PFSK-1 (cell line): ENCODE measurements around the gene CENPU. TPM values are rescaled to one million over a fixed set of nuclear protein-coding genes. Genes with fewer than 3 reads are reported as not detected.

Source experiments
- FOXP2 ChIP-seq: optimal IDR thresholded peaks from 2 replicates; pipeline ENCODE3; 2011; ENCODE audit warnings: borderline replicate concordance, control low read depth, inconsistent platforms; ENCODE audit not compliant: insufficient read depth; ENCODE audit errors: extremely low read length, extremely low read depth
- POLR2AphosphoS5 ChIP-seq: IDR thresholded peaks from 2 replicates; pipeline ENCODE4 v1.6.1; 2012; ENCODE audit warnings: low read depth, mild to moderate bottlenecking, control low read depth, low read length, moderate library complexity
- SIN3A ChIP-seq: IDR thresholded peaks from 2 replicates; pipeline ENCODE4 v1.6.1; 2012; ENCODE audit warnings: mild to moderate bottlenecking, low read length, moderate library complexity, borderline replicate concordance; ENCODE audit not compliant: insufficient read depth
- TAF1 ChIP-seq: IDR thresholded peaks from 2 replicates; pipeline ENCODE4 v1.6.1; 2012; ENCODE audit warnings: low read length, control low read depth, borderline replicate concordance; ENCODE audit not compliant: insufficient read depth
- polyA plus RNA-seq: library from polyadenylated mRNA; unstranded; fragments of >200 nt; gene quantifications from one replicate; pipeline ENCODE4 v1.2.1, GENCODE V29; 2012; ENCODE audit warnings: low read depth, missing spikeins; ENCODE audit not compliant: insufficient read length
- TF ChIP-seq, protein P1 (sequence below), 2 experiments: IDR thresholded peaks; 2 replicates each; pipeline versions ENCODE4 v1.6.1 to v1.8.0; 2011 to 2012; ENCODE audit warnings: low read depth in 2 of 2, low read length in 2 of 2, control low read depth in 1 of 2, inconsistent platforms in 1 of 2, mild to moderate bottlenecking in 1 of 2, moderate library complexity in 1 of 2; ENCODE audit not compliant: insufficient read depth in 1 of 2

CENPU gene, protein sequence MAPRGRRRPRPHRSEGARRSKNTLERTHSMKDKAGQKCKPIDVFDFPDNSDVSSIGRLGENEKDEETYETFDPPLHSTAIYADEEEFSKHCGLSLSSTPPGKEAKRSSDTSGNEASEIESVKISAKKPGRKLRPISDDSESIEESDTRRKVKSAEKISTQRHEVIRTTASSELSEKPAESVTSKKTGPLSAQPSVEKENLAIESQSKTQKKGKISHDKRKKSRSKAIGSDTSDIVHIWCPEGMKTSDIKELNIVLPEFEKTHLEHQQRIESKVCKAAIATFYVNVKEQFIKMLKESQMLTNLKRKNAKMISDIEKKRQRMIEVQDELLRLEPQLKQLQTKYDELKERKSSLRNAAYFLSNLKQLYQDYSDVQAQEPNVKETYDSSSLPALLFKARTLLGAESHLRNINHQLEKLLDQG
- polyA plus RNA-seq = 7.1 TPM

- TF ChIP-seq FOXP2 = peak; percentile 92
- TF ChIP-seq TAF1 = peak; percentile 72
- TF ChIP-seq SIN3A = peak; percentile 29; the same call in 1 of the 2 replicates
- TF ChIP-seq, protein P1, sequence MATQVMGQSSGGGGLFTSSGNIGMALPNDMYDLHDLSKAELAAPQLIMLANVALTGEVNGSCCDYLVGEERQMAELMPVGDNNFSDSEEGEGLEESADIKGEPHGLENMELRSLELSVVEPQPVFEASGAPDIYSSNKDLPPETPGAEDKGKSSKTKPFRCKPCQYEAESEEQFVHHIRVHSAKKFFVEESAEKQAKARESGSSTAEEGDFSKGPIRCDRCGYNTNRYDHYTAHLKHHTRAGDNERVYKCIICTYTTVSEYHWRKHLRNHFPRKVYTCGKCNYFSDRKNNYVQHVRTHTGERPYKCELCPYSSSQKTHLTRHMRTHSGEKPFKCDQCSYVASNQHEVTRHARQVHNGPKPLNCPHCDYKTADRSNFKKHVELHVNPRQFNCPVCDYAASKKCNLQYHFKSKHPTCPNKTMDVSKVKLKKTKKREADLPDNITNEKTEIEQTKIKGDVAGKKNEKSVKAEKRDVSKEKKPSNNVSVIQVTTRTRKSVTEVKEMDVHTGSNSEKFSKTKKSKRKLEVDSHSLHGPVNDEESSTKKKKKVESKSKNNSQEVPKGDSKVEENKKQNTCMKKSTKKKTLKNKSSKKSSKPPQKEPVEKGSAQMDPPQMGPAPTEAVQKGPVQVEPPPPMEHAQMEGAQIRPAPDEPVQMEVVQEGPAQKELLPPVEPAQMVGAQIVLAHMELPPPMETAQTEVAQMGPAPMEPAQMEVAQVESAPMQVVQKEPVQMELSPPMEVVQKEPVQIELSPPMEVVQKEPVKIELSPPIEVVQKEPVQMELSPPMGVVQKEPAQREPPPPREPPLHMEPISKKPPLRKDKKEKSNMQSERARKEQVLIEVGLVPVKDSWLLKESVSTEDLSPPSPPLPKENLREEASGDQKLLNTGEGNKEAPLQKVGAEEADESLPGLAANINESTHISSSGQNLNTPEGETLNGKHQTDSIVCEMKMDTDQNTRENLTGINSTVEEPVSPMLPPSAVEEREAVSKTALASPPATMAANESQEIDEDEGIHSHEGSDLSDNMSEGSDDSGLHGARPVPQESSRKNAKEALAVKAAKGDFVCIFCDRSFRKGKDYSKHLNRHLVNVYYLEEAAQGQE (IDR thresholded peaks at IDR 0.05; ENCODE audit: insufficient read depth in 1 of 2, low read depth in 2 of 2, low read length in 2 of 2) = 0 out of 4 replicates have a peak, but pooled peaks of 1 of the 2 experiments have one; percentile 7
- TF ChIP-seq POLR2AphosphoS5 = peak; percentile 78
These were observed at the start of gene CENPU for GRCh38 chr4:184733654-184734524. Gene CENPU (minus strand): TSS chr4:184734096. CDS start chr4:184734062, 34 bp downstream.

GRCh38 chr4:184782731-184783373 lies 49.0 kb upstream of the CENPU start:
- TF ChIP-seq FOXP2 = no peak
- no peak for TF ChIP-seq POLR2AphosphoS5
- no peak for TF ChIP-seq TAF1
- no peak for TF ChIP-seq SIN3A
- TF ChIP-seq, protein P1 (IDR thresholded peaks at IDR 0.05; ENCODE audit: insufficient read depth in 1 of 2, low read depth in 2 of 2, low read length in 2 of 2) = no peak

DNA sequence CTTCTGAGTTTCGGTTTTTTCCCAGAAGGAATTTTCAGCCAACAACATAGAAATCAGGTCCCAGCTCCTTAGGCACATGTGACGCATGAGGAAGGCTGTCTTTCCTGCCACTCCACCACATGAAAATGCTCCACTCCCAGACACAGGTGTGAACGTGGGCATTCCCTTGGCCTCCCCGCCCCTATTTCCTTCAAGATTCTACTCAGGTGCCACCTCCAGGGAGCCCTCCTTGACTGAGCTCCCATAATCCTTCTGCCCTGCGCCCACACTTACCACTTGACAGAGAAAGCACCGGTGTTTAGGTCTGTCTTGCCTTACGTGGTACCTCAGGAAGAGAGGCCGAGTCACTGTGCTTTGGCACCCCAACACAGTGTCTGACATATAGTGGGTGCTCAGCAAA lies 44.4 kb upstream of the CENPU start:
- TF ChIP-seq, protein P1 (IDR thresholded peaks at IDR 0.05; ENCODE audit: insufficient read depth in 1 of 2, low read depth in 2 of 2, low read length in 2 of 2) = no peak
- TF ChIP-seq FOXP2 = no peak
- no peak for TF ChIP-seq TAF1
- no peak for TF ChIP-seq POLR2AphosphoS5
- TF ChIP-seq SIN3A = no peak

GRCh38 chr4:184776821-184777220 lies 42.9 kb upstream of the CENPU start:
- TF ChIP-seq SIN3A (no peak), FOXP2 (no peak), TAF1 (no peak), POLR2AphosphoS5 (no peak)
- TF ChIP-seq, protein P1 (IDR thresholded peaks at IDR 0.05; ENCODE audit: insufficient read depth in 1 of 2, low read depth in 2 of 2, low read length in 2 of 2) = no peak
